CD4-positive, alpha-beta memory T cell (primary cell): ENCODE data around the gene YIF1A. TPM values are rescaled to one million over a fixed set of nuclear protein-coding genes. Genes with fewer than 3 reads are reported as not detected.

Experiments
- CTCF ChIA-PET: fragments of 350-600 bp; sonication (Branson Sonifier 250); formaldehyde crosslinking; loops from one replicate; lab custom pipeline; 2021; ENCODE audit warnings: inconsistent platforms; ENCODE audit not compliant: partially characterized antibody; lab: Charles Lee
- POLR2A ChIA-PET: fragments of 350-600 bp; sonication (Branson Sonifier 250); formaldehyde crosslinking; loops from one replicate; lab custom pipeline; 2021; ENCODE audit not compliant: partially characterized antibody; lab: Charles Lee
- DNase-seq, 5 donors: peaks; one replicate each; pipeline versions ENCODE4 v3.0.0 to v3.0.0-alpha.2; 2020 to 2022; ENCODE audit warnings: mixed read lengths in 1 of 5
- H3K27ac ChIP-seq: one replicate; pipeline ENCODE4 v1.7.0; 2013; ENCODE audit warnings: low read depth, low read length
- H3K27me3 ChIP-seq: 2 replicates; pipeline ENCODE4 v1.7.0; 2013; ENCODE audit warnings: mild to moderate bottlenecking, low read length, moderate library complexity; ENCODE audit not compliant: insufficient read depth
- H3K36me3 ChIP-seq: 2 replicates; pipeline ENCODE4 v1.7.0; 2013; ENCODE audit warnings: mild to moderate bottlenecking, low read length, moderate library complexity; ENCODE audit not compliant: insufficient read depth
- H3K4me1 ChIP-seq: 2 replicates; pipeline ENCODE4 v1.7.0; 2013; ENCODE audit warnings: mild to moderate bottlenecking, low read length, moderate library complexity; ENCODE audit not compliant: insufficient read depth
- H3K4me3 ChIP-seq, 2 donors: one replicate each; pipeline ENCODE4 v1.7.0; 2013; ENCODE audit warnings: low read length in 2 of 2, mild to moderate bottlenecking in 1 of 2
- H3K9me3 ChIP-seq, 2 donors: one replicate each; pipeline ENCODE4 v1.7.0; 2013; ENCODE audit warnings: low read length in 2 of 2, control low read depth in 1 of 2; ENCODE audit not compliant: control insufficient read depth in 1 of 2
- H3K27ac Mint-ChIP-seq, 7 donors: one replicate each; pipeline ENCODE4 v1.8.0; 2020 to 2021; ENCODE audit warnings: mixed read lengths in 7 of 7, mild to moderate bottlenecking in 6 of 7, inconsistent platforms in 3 of 7, moderate library complexity in 3 of 7
- H3K27me3 Mint-ChIP-seq, 2 donors: one replicate each; pipeline ENCODE4 v1.8.0; 2020 to 2021; ENCODE audit warnings: mixed read lengths in 2 of 2
- H3K36me3 Mint-ChIP-seq, 2 donors: one replicate each; pipeline ENCODE4 v1.8.0; 2020 to 2021; ENCODE audit warnings: mixed read lengths in 2 of 2, inconsistent platforms in 1 of 2, mild to moderate bottlenecking in 1 of 2
- H3K4me1 Mint-ChIP-seq, 4 donors: one replicate each; pipeline ENCODE4 v1.8.0; 2020 to 2021; ENCODE audit warnings: mixed read lengths in 4 of 4, mild to moderate bottlenecking in 1 of 4
- H3K4me3 Mint-ChIP-seq, 8 donors: one replicate each; pipeline ENCODE4 v1.8.0; 2020 to 2021; ENCODE audit warnings: mixed read lengths in 8 of 8, mild to moderate bottlenecking in 7 of 8, moderate library complexity in 6 of 8, inconsistent platforms in 3 of 8
- H3K9me3 Mint-ChIP-seq, 8 donors: one replicate each; pipeline ENCODE4 v1.8.0; 2020 to 2021; ENCODE audit warnings: mixed read lengths in 8 of 8, mild to moderate bottlenecking in 5 of 8, inconsistent platforms in 3 of 8, moderate library complexity in 1 of 8
- intact Hi-C: fragments of 100-400 bp; cut with micrococcal nuclease; formaldehyde crosslinking; loops from one replicate; pipeline ENCODE4 v1.15.1; 2023
- polyA plus RNA-seq, 2 donors: library from polyadenylated mRNA; unstranded; fragments of 300-500 nt; fragmentation: Illumina TruSeq; gene quantifications; one replicate each; pipeline ENCODE4 v1.2.3, GENCODE V29; 2021
- total RNA-seq, 2 experiments: library from RNA; stranded (reverse); gene quantifications; one replicate each; pipeline ENCODE4 v1.2.3, GENCODE V29; 2021

The YIF1A gene
- 10 to 100 TPM; 40.4 to 45.1 TPM for total RNA-seq
- 10 to 100 TPM; 53.4 to 77.5 TPM for polyA plus RNA-seq

GRCh38 chr11:66288671-66289547, at the start of gene YIF1A:
Gene YIF1A, minus strand, starts transcription at chr11:66289143. Its CDS starts 158 bp downstream, at chr11:66288985.
- H3K9me3 Mint-ChIP-seq, result no peaks in the 10 kb centered on the region
- Histone ChIP-seq H3K27me3 (no peaks in the 10 kb centered on the region), H3K9me3 (no peaks in the 10 kb centered on the region), H3K4me3 (peak within 1 kb of the TSS; percentile 70 to 84), H3K4me1 (peaks cover 39% of the 10 kb centered on the region), H3K36me3 (no peaks in the 10 kb centered on the region), H3K27ac (peak within 1 kb of the TSS; percentile 88)
- H3K36me3 Mint-ChIP-seq, result peaks cover 0 to 1% of the 10 kb centered on the region in 2 donors
- H3K27ac Mint-ChIP-seq, result peak within 1 kb of the TSS; percentile 83 to 98 (median 96)
- peaks cover 16 to 49% (median 29%) of the 10 kb centered on the region in 4 donors for H3K4me1 Mint-ChIP-seq
- ChIA-PET CTCF (interaction anchor here (0.9 to 6.4 kb wide), 6 partner anchors 18 to 100 kb away, joined by 3 to 29 read pairs (median 8); partner anchors contain the start of gene RAB1B), POLR2A (interaction anchor here (0.6 to 13.4 kb wide), 29 partner anchors 10 to 1154 kb away, joined by 3 to 167 read pairs (median 3); partner anchors contain the start of genes B4GAT1, BRMS1, CNIH2 and MALAT1)
- DNase-seq, result peak; percentile 98 to 100 (median 99)
- intact Hi-C loops, result loop anchor here (1.0 kb wide), 3 partner anchors 21 to 132 kb away; partner anchors contain the start of genes NPAS4 and RAB1B
- H3K4me3 Mint-ChIP-seq, result peak within 1 kb of the TSS; percentile 87 to 96 (median 92)
- H3K27me3 Mint-ChIP-seq, result peaks cover 10 to 14% of the 10 kb centered on the region in 2 donors

DNA sequence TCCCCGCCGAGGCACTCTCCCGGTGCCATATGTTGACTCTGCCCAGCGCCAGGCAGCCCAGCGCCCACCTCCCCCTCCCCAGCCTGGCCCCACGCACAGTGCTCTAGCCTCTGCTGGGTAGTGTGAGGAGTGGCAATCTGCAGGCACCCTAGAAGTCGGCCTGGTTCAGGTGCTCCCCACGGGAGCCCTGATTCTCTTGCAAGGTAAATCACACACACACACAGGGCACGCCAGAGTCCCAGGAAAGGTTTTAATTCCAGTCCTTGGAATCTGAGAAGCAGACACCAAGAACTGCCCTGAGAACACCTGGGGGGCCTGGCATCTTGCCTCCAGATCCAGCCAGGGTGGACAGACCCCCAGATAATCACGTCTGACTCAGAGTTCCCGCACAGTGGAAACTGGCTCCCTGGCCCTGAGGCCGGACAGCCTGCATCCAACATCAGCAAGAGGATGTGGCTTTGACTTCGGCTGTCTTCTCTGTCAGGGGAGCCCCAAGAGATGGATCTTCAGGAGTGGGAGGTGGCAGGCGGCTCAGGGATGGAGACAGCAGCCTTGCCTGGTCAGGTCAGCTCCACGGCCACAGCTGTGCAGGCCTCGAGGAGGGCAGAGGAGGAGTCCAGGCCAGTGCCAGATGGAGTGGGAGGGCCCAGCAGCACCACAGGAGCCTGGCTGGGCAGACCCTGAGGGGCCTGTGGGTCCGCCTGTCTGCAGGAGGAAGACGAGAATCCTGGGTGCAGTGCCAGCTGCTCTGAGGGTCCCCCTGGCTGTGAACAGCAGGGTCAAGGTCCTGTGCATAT, 48.4 kb upstream of the YIF1A start:
- peak overlapping the region in 3 of 8 donors; percentile 49 to 90 (median 81) for H3K4me3 Mint-ChIP-seq
- Histone ChIP-seq H3K36me3 (peaks cover 36% of the 10 kb centered on the region), H3K4me3 (no peak overlapping the region), H3K4me1 (peaks cover 18% of the 10 kb centered on the region), H3K9me3 (no peaks in the 10 kb centered on the region), H3K27me3 (no peaks in the 10 kb centered on the region), H3K27ac (no peak overlapping the region)
- peak overlapping the region in 2 of 7 donors; percentile 51 to 68 for H3K27ac Mint-ChIP-seq
- H3K4me1 Mint-ChIP-seq, result peaks cover 11 to 31% (median 19%) of the 10 kb centered on the region in 4 donors
- H3K36me3 Mint-ChIP-seq, result peaks cover 18 to 38% of the 10 kb centered on the region in 2 donors
- H3K27me3 Mint-ChIP-seq, result no peaks in the 10 kb centered on the region
- H3K9me3 Mint-ChIP-seq, result peaks cover 0 to 4% (median 0%) of the 10 kb centered on the region in 8 donors
- POLR2A ChIA-PET, result interaction anchor here (1.1 to 2.2 kb wide), 4 partner anchors 11 to 49 kb away, joined by 3 to 9 read pairs (median 4); partner anchors contain the start of gene B4GAT1
- CTCF ChIA-PET, result interaction anchor here (1.5 kb wide), 1 partner anchor 48 kb away, joined by 8 read pairs; no protein-coding TSS in a partner anchor
- intact Hi-C loops, result no loop called here
- DNase-seq, result no peak

DNA sequence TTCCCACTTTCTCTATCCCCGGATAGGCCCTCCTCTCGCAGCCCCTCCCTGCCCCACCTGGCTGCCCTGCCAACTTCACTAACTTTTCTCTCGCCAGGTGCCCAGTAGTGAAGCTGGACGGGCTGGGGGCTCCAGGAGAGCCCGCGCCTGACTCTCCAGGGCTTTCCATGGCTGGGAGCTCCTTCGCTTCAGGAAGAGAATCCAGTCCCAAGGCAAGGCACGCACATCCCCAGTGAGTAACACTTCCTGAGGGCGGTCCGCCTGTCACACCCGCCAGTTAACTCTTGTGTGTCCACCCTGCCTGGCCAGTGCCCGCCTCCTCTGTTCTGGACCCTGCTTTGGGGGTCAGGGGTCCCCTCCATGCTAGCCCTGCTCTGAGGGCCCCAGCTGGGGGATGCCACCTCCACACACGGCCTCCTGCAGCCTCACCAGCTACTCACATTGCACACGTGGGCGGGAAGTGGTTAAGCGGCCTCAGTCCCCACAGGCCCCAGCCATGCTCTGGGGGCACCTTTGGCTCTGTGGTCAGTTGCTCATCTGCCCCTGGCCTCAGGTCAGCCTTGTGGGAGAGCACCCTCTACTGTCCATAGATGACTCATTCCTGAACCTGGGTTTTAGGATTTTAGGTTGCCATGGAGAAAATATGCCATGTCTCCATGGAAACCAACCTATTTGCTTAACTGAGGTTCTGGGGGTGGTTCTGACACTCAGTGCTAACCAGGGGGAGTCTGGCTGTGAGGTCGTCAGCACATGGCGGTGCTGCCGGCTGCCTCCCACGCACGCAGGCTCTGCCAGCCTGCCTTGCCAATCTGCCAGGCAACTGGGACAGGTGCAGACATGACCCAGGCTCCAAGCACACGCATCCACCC, 47.5 kb upstream of the YIF1A start, which contains the start of gene RIN1:
Gene RIN1 (minus strand): TSS at position 201 of the 869 bp plus-strand sequence. CDS start 32 bp downstream, at position 169.
- peaks cover 18% of the 10 kb centered on the region for H3K4me1 ChIP-seq
- intact Hi-C loops, result no loop called here
- H3K27me3 ChIP-seq, result no peaks in the 10 kb centered on the region
- peak within 1 kb of the TSS in 6 of 7 donors; percentile 6 to 75 (median 58) for H3K27ac Mint-ChIP-seq
- peaks cover 31% of the 10 kb centered on the region for H3K36me3 ChIP-seq
- peaks cover 12 to 32% of the 10 kb centered on the region in 2 donors for H3K36me3 Mint-ChIP-seq
- H3K9me3 ChIP-seq, result no peaks in the 10 kb centered on the region
- H3K4me3 ChIP-seq, result peak within 1 kb of the TSS in 1 of 2 donors; percentile 41
- ChIA-PET CTCF (interaction anchor here (1.3 to 8.6 kb wide), 3 partner anchors 8 to 50 kb away, joined by 3 to 110 read pairs (median 10); partner anchors contain the start of gene BRMS1), POLR2A (interaction anchor here (2.2 to 2.8 kb wide), 2 partner anchors 8 to 25 kb away, joined by 9 to 15 read pairs; partner anchors contain the start of gene BRMS1)
- peak within 1 kb of the TSS; percentile 29 for H3K27ac ChIP-seq
- H3K9me3 Mint-ChIP-seq, result peaks cover 0 to 3% (median 0%) of the 10 kb centered on the region in 8 donors
- no peaks in the 10 kb centered on the region for H3K27me3 Mint-ChIP-seq
- peak in 3 of 5 donors; percentile 25 to 64 (median 36) for DNase-seq
- peaks cover 10 to 27% (median 16%) of the 10 kb centered on the region in 4 donors for H3K4me1 Mint-ChIP-seq
- peak within 1 kb of the TSS; percentile 80 to 90 (median 84) for H3K4me3 Mint-ChIP-seq

GRCh38 chr11:66335531-66336233, 46.7 kb upstream of the YIF1A start:
- Mint-ChIP-seq H3K27ac (peak overlapping the region in 4 of 7 donors; percentile 10 to 68 (median 56)), H3K4me3 (peak overlapping the region; percentile 80 to 90 (median 84)), H3K9me3 (peaks cover 0 to 2% (median 0%) of the 10 kb centered on the region in 8 donors), H3K4me1 (peaks cover 8 to 27% (median 16%) of the 10 kb centered on the region in 4 donors), H3K27me3 (no peaks in the 10 kb centered on the region), H3K36me3 (peaks cover 8 to 24% of the 10 kb centered on the region in 2 donors)
- intact Hi-C loops, result no loop called here
- H3K27ac ChIP-seq, result peak overlapping the region; percentile 29
- DNase-seq, result no peak
- peaks cover 18% of the 10 kb centered on the region for H3K4me1 ChIP-seq
- ChIA-PET POLR2A (interaction anchor here (2.2 to 2.8 kb wide), 2 partner anchors 9 to 24 kb away, joined by 9 to 15 read pairs; partner anchors contain the start of gene BRMS1), CTCF (interaction anchor here (1.3 to 8.6 kb wide), 3 partner anchors 9 to 51 kb away, joined by 3 to 110 read pairs (median 10); partner anchors contain the start of gene BRMS1)
- peak overlapping the region in 1 of 2 donors; percentile 41 for H3K4me3 ChIP-seq
- no peaks in the 10 kb centered on the region for H3K9me3 ChIP-seq
- H3K36me3 ChIP-seq, result peaks cover 23% of the 10 kb centered on the region
- no peaks in the 10 kb centered on the region for H3K27me3 ChIP-seq

- Histone ChIP-seq H3K27me3 (no peaks in the 10 kb centered on the region), H3K9me3 (no peaks in the 10 kb centered on the region), H3K4me3 (no peak overlapping the region), H3K27ac (no peak overlapping the region), H3K36me3 (peaks cover 15% of the 10 kb centered on the region), H3K4me1 (peaks cover 18% of the 10 kb centered on the region)
- intact Hi-C loops, result no loop called here
- H3K36me3 Mint-ChIP-seq, result peaks cover 8 to 22% of the 10 kb centered on the region in 2 donors
- ChIA-PET CTCF (interaction anchor here (1.3 to 8.6 kb wide), 3 partner anchors 10 to 52 kb away, joined by 3 to 110 read pairs (median 10); partner anchors contain the start of gene BRMS1), POLR2A (interaction anchor here (0.7 to 2.8 kb wide), 4 partner anchors 10 to 749 kb away, joined by 3 to 15 read pairs (median 6); partner anchors contain the start of gene BRMS1)
- H3K27me3 Mint-ChIP-seq, result no peaks in the 10 kb centered on the region
- H3K4me1 Mint-ChIP-seq, result peaks cover 8 to 27% (median 16%) of the 10 kb centered on the region in 4 donors
- H3K9me3 Mint-ChIP-seq, result peaks cover 0 to 2% (median 0%) of the 10 kb centered on the region in 8 donors
- peak overlapping the region in 6 of 8 donors; percentile 51 to 72 (median 64) for H3K4me3 Mint-ChIP-seq
- DNase-seq, result no peak
- H3K27ac Mint-ChIP-seq, result peak overlapping the region in 2 of 7 donors; percentile 10 to 53
Measured at GRCh38 chr11:66334605-66335442, 45.9 kb upstream of the YIF1A start.
